Measurements from ENCODE around the gene ZNF454.

The ZNF454 gene

DNA sequence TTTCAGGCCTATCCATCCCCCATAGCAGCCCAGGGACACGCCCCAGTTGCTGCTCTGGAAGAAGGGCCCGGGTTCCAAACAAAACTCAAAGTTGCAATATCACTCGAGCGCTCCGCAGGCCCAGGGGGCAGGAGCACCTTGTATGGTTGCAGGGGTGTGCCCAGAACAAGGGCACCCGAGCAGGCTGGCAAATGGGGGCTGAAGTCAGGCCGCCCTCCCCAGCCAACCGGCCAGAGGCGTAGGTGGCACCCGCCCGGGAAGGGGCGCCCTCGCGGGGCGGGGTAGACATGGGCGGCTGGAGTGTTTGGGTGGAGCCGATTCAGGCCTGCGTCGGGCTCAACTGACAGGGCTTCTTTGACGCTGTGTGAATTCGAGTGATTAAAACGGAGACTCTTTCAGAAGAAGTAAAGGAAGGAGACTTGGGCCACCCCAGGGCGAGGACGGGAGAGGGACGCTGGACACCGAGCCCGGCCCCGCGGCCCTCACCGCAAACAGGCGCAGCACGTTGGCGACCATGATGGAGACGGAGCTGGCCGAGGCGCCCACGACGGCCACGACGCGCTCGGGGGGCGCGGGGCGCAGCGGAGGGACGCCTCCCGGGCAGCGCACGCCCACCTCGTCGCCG is 53.1 kb downstream of the ZNF454 start:
- DNase-seq: no peak

DNA sequence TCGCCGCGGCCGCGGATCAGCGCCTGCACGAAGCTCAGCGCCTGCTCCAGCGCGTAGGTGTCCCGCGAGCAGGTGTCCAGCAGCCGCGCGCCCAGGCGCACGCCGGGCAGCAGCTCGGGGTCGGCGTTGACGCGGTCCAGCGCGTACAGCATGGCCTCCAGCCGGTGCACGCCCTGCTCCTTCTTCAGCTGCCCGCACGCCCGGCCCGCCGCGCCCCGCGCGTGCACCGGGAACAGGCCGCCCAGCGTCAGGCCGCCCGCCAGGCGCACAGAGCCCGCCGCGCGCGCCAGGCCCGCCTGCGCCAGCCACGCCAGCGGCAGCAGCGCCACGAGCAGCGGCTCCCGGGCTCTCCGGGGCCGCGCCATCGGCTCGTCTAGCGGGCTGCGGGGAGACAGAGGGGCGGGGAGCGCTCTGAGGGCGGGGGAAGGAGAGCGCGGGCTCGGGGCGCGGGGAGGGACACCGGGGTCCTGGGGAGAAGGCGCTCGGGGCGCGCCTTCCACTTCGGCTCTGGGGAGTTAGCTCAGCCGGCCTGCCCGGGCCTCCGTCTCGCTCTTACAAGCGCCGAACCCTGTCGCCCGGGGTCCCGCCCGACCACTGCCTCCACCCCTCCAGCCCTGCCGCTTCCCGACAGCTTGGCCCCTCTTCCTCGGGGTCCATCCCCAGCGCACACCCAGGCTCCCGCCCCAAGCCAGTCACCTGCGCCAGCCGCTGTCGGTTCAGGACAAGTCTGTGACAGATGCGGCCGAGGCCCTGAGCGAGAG is 53.8 kb downstream of the ZNF454 start, which contains the start of gene GRM6:
Gene GRM6 (minus strand): TSS at position 741 of the 761 bp plus-strand sequence. CDS start 376 bp downstream, at position 365.
- no peak for DNase-seq

DNA sequence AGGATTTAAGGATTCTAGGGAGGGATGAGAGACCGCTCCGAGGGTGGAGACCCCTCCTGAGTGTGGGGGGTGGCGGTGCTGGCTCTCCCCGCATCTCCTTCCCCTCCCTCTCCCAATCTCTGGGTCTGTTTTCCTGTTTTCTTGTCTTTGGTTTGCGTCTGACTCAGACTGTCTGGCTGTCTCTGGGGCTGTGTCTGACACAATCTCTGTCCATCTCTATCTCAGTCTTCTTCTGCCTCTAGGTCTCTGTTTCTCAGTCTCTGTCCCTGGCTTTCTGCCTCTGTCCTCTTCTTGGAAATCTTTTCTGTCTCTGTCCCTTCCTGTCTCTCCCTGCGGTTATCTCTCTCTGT is 54.3 kb downstream of the ZNF454 start:
- DNase-seq: no peak

DNA sequence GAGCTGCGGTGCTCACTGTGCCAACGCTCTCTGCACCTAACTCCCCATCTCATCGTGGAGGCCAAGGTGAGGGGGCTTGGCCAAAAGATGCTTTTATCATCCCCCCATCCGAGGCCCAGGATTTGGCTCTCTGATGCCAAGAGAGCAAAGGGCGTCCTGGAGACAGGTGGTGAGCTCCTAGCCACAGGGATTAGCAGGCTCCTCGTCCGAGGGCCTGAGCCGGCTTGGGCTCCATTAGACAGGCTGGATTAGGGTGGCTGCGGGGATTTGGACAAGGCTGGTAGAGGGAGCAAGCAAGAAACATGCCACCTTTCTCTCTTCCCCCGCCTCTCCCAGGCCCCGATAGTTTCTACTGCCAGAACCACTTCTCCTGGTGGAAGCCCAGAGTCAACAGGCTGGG is 55.2 kb downstream of the ZNF454 start:
- DNase-seq: no peak

DNA sequence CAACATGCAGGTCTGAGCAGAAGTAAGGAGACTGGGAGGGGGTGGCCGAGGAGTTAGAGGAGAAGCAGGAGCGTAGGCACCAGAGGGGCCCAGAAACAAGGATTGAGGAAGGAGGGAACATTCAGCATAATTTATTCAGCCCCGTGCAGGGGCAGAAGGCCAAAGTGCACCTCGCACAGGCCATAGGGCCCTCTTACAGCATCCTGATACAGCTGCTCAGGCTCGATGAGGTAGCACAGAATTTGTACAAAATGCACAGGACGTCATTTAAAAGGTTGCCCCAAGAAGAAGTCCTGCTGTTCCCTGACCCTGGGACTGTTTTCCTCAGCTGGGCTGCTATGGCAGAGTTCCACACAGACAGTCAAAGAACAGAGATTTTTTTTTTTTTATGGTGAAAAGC is 56.2 kb downstream of the ZNF454 start:
- DNase-seq: no peak

DNA sequence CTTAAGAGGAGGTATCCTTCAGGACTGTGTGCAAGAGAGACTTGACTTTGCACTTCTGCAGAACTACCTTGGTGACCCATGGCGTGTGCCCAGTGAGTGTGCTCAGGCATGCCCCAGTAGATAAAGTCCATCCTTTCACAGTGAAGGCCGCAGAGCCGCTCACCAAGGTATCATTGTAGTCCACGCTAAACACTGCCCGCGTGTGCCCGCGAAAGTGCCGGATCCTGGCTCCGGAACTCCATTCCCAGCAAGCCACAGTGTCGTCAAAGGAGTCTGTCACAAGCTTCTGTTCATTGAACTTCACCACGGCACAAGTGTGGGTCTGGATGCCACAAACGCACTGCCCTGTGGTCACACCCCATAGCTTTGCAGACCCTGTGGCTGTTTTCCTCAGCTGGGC is 57.4 kb downstream of the ZNF454 start:
- DNase-seq: no peak

DNA sequence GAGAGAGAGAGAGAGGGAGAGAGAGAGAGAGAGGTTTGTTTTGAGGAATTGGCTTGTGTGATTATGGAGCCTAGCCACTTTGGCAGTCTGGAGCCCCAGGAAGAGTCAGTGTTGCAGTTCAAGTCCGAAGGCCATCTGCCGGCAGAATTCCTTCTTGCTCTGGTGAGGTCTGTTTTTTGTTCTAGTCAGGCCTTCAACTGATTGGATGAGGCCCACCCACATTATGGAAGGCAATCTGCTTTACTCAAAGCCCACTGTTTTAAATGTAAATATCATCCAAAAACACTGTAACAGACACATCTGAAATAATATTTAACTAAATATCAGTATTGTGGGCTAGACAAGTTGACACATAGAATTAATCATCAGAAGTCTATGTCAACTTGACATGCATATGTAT is 65.6 kb downstream of the ZNF454 start:
- no peak for DNase-seq

DNA sequence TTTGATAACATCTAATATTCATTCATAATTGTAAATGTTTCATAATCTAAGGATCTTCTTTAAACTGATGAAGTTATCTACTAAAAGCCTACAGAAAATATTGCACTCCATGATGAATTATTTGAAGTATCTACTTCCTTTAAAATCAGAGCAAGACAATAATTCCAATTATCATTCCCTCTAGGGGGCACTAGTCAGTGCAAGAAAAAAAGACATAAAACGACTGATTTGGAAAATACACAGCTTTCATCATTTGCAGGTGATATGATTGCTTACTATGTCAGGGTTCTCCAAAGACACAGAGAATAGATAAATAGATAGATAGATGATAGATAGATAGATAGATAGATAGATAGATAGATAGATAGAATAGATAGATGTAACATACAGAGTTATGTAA is 67.7 kb downstream of the ZNF454 start:
- no peak for DNase-seq

Data from activated CD4-positive, alpha-beta T cell treated with anti-CD3 and anti-CD28 coated beads, Interleukin-10, Interleukin-2, amounts not matched to agents 100 ng/mL and 50 ng/mL, durations not matched to agents 16 hours and 8 hours (primary cell).